HUES64 (cell line): ENCODE data around the gene NTRK2.

ENCODE experiments used
- H3K27ac ChIP-seq: 2 replicates; pipeline ENCODE4 v1.7.0; 2013; ENCODE audit warnings: low read depth, low read length, inconsistent platforms
- H3K27me3 ChIP-seq: 2 replicates; pipeline ENCODE4 v1.6.1; 2013; ENCODE audit warnings: mild to moderate bottlenecking, low read length; ENCODE audit not compliant: insufficient read depth
- H3K36me3 ChIP-seq: 2 replicates; pipeline ENCODE4 v1.6.1; 2013; ENCODE audit warnings: mild to moderate bottlenecking, low read length; ENCODE audit not compliant: insufficient read depth
- H3K4me1 ChIP-seq: 2 replicates; pipeline ENCODE4 v1.6.1; 2013; ENCODE audit warnings: mild to moderate bottlenecking, low read length, moderate library complexity; ENCODE audit not compliant: insufficient read depth
- H3K4me3 ChIP-seq: 2 replicates; pipeline ENCODE4 v1.5.1; 2013; ENCODE audit warnings: mild to moderate bottlenecking, low read length, moderate library complexity
- H3K9ac ChIP-seq: 2 replicates; pipeline ENCODE4 v1.6.1; 2013; ENCODE audit warnings: mild to moderate bottlenecking, low read depth, low read length
- H3K9me3 ChIP-seq: 2 replicates; pipeline ENCODE4 v1.6.1; 2013; ENCODE audit warnings: low read depth, low read length; ENCODE audit not compliant: insufficient read depth
- WGBS: fragments of 150-250, 120-280 bp; methylation state at CpG from one replicate; pipeline ENCODE4 v1.1.7; 2013; ENCODE audit warnings: missing lambda C conversion rate; 5-methylcytosine and 5-hydroxymethylcytosine counted together

The NTRK2 gene

DNA sequence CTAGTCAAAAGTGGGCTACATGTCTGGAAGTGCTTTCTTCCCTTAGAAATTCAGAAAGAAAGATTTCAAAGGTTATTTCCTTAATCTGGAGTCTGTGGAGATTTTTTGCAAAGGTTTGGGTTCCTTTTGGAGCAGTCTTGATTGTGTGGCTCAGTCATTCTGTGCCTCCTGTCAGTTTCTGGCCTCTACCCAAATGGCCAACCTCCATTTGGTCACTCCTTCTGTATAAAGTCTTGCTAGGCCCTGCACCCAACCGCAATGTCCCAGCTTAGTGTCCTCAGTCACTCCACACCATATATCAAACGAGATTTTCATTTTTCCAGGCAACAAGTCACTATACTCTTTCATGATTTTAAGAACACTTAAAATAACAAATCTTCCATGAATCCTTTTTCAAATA, 199.6 kb downstream of the NTRK2 start:
- 95% methylated on average over 2 of the region's 2 CpGs for WGBS
- H3K4me1 ChIP-seq, result peaks cover 8% of the 10 kb centered on the region
- H3K27me3 ChIP-seq, result no peaks in the 10 kb centered on the region
- H3K9ac ChIP-seq, result no peak overlapping the region
- H3K9me3 ChIP-seq, result no peaks in the 10 kb centered on the region
- no peak overlapping the region for H3K27ac ChIP-seq
- no peak overlapping the region for H3K4me3 ChIP-seq
- H3K36me3 ChIP-seq, result no peaks in the 10 kb centered on the region

DNA sequence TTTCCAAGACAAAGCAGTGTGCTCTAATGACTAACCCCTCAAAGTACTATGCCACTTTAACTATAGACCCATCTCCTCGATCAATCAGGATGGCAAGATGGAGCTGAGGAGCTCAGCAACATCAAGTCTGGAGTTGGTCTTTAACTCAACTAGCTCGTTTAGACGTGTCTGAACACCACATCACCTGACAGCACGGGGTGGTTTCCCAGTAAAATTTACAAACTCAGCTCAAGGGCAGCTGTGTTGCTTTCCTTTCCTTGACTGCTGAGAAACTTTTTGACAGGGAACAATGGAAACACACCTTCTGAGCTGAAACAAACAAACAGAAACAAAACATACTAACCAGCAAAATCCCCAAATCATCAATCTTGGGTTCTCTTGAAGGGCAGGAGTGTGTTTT, 202.5 kb downstream of the NTRK2 start:
- WGBS, result 96% methylated on average over 4 of the region's 4 CpGs
- H3K27ac ChIP-seq, result no peak overlapping the region
- H3K4me1 ChIP-seq, result peaks cover 14% of the 10 kb centered on the region
- H3K9me3 ChIP-seq, result no peaks in the 10 kb centered on the region
- no peak overlapping the region for H3K9ac ChIP-seq
- no peaks in the 10 kb centered on the region for H3K36me3 ChIP-seq
- no peaks in the 10 kb centered on the region for H3K27me3 ChIP-seq
- H3K4me3 ChIP-seq, result no peak overlapping the region

DNA sequence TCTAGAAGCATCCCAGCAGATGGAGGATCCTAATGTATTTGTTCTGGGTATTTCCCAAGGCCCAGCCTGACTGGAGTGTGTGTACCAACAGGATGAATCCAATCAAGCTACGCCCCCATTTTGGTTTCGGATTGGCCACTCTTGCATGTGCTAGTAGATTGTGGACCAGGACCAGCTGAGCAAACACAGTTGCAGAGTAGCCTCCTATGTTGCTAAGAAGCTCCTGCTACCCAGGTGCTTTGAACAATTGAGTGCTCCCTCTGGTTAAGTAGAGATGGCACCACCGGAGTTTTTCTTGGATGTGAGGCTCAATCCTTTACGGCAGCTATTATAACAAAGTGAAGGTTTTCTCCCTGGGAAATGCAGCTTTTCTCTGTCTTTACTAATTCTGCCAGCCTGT, 204.5 kb downstream of the NTRK2 start:
- H3K36me3 ChIP-seq, result no peaks in the 10 kb centered on the region
- H3K4me3 ChIP-seq, result no peak overlapping the region
- no peaks in the 10 kb centered on the region for H3K9me3 ChIP-seq
- H3K9ac ChIP-seq, result no peak overlapping the region
- H3K27me3 ChIP-seq, result no peaks in the 10 kb centered on the region
- peaks cover 7% of the 10 kb centered on the region for H3K4me1 ChIP-seq
- 98% methylated on average over 4 of the region's 4 CpGs for WGBS
- no peak overlapping the region for H3K27ac ChIP-seq

DNA sequence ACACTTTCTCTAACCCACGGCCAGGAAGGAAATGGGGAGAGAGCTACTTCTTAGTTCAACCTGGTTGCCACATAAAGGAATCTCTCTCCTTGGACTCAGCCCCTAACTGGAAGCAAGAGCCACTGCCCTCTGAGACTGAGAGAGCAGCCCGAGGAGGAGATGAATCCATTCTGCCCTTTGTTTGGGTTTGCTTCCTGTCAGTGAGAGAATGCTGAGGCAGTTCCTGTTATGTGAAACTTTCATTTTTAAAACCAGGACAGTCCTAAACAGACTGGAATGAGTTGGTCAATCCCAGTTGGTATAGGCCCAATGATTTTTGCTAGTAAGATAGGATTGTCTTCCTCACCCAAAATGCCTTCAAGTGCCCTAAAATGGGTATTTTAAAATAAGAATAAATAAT, 205.1 kb downstream of the NTRK2 start:
- H3K27me3 ChIP-seq, result no peaks in the 10 kb centered on the region
- H3K9me3 ChIP-seq, result no peaks in the 10 kb centered on the region
- H3K9ac ChIP-seq, result no peak overlapping the region
- H3K4me1 ChIP-seq, result peaks cover 7% of the 10 kb centered on the region
- no peak overlapping the region for H3K27ac ChIP-seq
- H3K36me3 ChIP-seq, result no peaks in the 10 kb centered on the region
- WGBS, result 73% methylated on average over 2 of the region's 2 CpGs
- no peak overlapping the region for H3K4me3 ChIP-seq

DNA sequence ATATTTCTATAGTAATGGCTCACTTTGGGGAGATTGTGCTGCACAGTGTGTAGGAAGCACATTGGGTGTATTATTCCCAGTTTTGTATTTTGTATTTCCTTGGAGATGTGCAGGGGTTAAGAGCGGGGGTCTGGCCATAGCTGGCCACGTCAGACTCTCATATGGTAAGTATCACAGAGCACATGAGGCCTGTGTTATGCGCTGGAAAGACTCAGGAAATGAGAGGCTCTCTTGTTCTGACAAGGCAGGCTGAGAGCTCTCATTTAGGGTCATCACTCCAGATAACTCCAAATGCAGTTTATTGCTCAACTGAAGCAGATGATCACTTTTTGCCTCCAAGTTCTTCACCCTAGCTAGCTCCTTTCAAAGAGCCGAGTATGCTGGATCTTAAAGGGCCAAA, 205.7 kb downstream of the NTRK2 start:
- 94% methylated on average over 4 of the region's 4 CpGs for WGBS
- no peaks in the 10 kb centered on the region for H3K9me3 ChIP-seq
- H3K4me3 ChIP-seq, result no peak overlapping the region
- peaks cover 7% of the 10 kb centered on the region for H3K4me1 ChIP-seq
- H3K9ac ChIP-seq, result no peak overlapping the region
- H3K27me3 ChIP-seq, result no peaks in the 10 kb centered on the region
- H3K36me3 ChIP-seq, result no peaks in the 10 kb centered on the region
- H3K27ac ChIP-seq, result no peak overlapping the region

DNA sequence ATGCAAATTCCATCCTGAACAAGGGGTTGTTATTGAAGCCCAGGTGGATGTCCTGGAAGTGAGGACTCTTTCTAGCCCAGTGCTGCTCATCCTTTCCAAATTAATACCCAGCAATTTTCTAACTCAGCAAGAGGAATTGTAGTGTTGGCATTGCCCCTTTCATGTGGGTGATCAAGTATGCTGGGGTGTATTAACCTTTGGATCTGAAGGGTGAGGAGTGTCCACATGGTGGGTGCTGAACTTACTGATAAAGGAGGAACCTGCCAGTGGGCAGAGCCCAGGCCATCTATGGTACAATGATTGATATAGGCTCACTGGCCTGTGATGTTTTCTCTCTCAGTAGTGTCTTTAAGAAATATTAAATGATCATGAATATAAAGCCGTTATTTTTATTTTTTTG, 210.1 kb downstream of the NTRK2 start:
- Histone ChIP-seq H3K9me3 (no peaks in the 10 kb centered on the region), H3K4me3 (no peak overlapping the region), H3K4me1 (peaks cover under 1% of the 10 kb centered on the region; the same call in 1 of the 2 replicates), H3K9ac (no peak overlapping the region), H3K27ac (no peak overlapping the region), H3K27me3 (no peaks in the 10 kb centered on the region), H3K36me3 (no peaks in the 10 kb centered on the region)
- no CpG with 5 or more reads among the region's 1 CpG for WGBS

DNA sequence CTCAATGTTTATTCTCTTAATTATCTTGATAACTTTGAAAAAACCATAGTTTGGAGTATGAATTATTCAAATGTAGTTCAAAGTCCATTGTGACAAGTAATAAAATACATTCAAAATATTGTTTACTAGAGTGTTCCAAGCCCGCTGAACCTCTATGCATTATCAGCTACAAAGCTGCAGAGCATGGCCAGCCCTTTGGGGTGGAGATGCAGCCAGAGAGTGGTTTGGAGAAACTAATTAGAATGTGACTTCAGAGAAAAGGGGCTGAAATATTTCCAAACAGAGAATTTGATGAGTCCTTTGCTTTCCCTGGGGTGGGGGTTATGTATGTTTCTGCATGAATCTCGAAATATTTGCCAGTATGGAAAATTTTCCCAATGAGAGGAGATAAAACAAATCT, 211.3 kb downstream of the NTRK2 start:
- H3K9me3 ChIP-seq, result no peaks in the 10 kb centered on the region
- no peak overlapping the region for H3K27ac ChIP-seq
- H3K36me3 ChIP-seq, result no peaks in the 10 kb centered on the region
- H3K4me3 ChIP-seq, result no peak overlapping the region
- H3K9ac ChIP-seq, result no peak overlapping the region
- no peaks in the 10 kb centered on the region for H3K4me1 ChIP-seq
- H3K27me3 ChIP-seq, result no peaks in the 10 kb centered on the region
- WGBS, result 100% methylated on average over 1 of the region's 2 CpGs

DNA sequence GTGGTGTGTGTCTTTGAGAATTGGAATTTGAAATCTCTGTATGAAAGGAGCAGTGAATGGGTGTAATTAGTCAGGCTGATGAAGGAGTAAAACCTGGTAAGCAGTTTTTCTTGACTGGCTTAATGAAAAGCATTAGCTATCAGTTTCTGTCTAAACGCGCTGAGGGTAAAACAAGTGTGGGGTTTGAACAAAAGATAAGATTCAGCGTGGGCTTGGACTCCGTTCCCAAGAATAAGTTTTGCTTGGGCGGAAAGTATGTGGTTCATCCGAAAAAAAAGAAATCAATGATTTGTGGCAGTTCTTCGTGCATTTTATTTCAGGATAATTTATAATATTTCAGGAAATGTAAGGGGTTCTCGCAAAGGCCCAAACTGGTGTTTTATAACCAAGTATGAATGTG, 217.3 kb downstream of the NTRK2 start:
- Histone ChIP-seq H3K4me1 (peaks cover 2% of the 10 kb centered on the region; the same call in 1 of the 2 replicates), H3K9ac (no peak overlapping the region), H3K27ac (no peak overlapping the region), H3K36me3 (no peaks in the 10 kb centered on the region), H3K4me3 (no peak overlapping the region), H3K9me3 (no peaks in the 10 kb centered on the region), H3K27me3 (no peaks in the 10 kb centered on the region)
- WGBS, result 93% methylated on average over 8 of the region's 8 CpGs

DNA sequence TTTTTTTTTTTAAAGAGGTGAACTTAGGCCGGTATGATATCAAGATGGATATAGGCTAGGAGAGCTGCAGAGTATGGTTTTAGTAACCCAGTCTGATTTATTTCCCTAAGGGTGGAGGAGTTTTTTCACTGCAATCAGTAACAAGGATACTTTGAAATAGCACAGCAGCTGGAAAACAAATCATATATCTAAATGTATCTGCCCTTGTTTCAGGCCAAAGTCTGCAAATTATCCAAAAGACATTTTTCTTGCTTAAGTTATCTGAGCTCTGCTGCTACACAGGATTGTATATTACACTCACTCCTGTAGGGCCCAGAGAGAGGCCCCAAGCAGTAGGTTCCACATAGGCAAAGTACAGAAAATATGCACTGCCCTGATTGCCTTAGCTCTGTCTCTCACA, 222.4 kb downstream of the NTRK2 start:
- Histone ChIP-seq H3K27me3 (no peaks in the 10 kb centered on the region), H3K9me3 (no peaks in the 10 kb centered on the region), H3K4me3 (no peak overlapping the region), H3K4me1 (peaks cover 13% of the 10 kb centered on the region), H3K36me3 (no peaks in the 10 kb centered on the region), H3K27ac (no peak overlapping the region), H3K9ac (no peak overlapping the region)
- WGBS, result 95% methylated on average over 1 of the region's 1 CpG

DNA sequence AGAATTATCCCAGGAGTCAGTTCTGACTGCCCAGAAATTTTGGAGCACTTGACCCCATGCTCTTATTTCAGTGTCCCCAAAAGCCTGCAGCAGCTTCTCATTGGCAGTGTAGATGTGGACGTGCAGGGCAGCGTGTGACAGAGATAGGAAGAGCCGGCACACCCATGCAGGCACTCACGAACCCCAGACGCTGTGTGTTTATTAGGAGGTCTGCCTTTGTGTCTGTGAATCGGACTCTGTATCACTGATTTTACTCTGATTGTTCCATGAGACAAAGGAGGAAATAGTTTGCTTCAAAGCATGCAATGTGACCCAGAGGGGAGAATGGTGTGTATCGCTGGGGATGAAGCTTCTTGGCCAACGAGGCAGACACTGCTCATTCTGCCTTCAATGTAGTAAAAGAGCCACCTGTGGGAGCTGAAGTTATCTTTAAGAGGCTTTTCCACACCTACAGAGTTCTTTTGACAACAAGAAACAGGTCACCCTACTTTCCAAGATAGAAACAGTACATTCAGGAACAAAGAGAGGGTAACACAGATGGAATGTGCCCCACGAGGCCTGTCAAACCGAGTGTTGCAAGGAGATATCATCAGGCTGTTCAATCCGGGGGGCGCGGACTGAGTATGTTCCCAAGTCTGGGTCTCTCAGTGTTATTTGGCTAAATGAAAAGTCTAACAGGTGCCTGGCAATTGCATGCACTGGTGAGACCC, 224.0 kb downstream of the NTRK2 start:
- H3K9me3 ChIP-seq, result no peaks in the 10 kb centered on the region
- H3K36me3 ChIP-seq, result no peaks in the 10 kb centered on the region
- H3K4me1 ChIP-seq, result peaks cover 12% of the 10 kb centered on the region
- H3K4me3 ChIP-seq, result no peak overlapping the region
- H3K27ac ChIP-seq, result no peak overlapping the region
- no peak overlapping the region for H3K9ac ChIP-seq
- 91% methylated on average over 13 of the region's 13 CpGs for WGBS
- H3K27me3 ChIP-seq, result no peaks in the 10 kb centered on the region

DNA sequence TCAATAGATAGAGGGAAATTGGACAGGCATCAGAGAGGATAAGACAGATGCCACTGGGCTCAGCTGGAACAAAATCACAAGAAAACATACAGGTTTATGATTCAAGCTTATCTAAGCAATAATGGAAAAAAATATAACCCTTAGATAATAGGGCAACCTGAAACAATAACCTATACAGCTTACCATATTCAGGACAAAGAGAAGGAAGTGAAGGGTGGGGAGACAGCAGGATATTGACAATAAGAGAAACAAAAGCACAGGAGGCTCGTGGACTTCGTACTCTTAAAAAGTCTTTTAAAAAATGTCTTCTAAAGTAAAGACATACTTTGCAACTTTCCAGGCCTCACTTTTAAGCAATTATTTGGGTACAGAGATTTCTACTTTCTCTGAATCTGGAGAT, 225.3 kb downstream of the NTRK2 start:
- no peaks in the 10 kb centered on the region for H3K27me3 ChIP-seq
- H3K9ac ChIP-seq, result no peak overlapping the region
- 69% methylated on average over 2 of the region's 2 CpGs for WGBS

More for the DNA sequence above, 225.3 kb downstream of the NTRK2 start:
- H3K4me3 ChIP-seq, result no peak overlapping the region
- no peaks in the 10 kb centered on the region for H3K36me3 ChIP-seq
- H3K27ac ChIP-seq, result no peak overlapping the region
- no peaks in the 10 kb centered on the region for H3K9me3 ChIP-seq
- peaks cover 12% of the 10 kb centered on the region for H3K4me1 ChIP-seq
